Hepatocyte (in vitro differentiated cells): ENCODE measurements around the gene CBX5.

ENCODE experiments used
- CTCF ChIP-seq: fragments of 200-600 bp; sonication (generic); IDR thresholded peaks from 2 replicates; pipeline ENCODE4 v1.5.1; 2016; ENCODE audit warnings: antibody characterized with exemption, mild to moderate bottlenecking; ENCODE audit not compliant: poor library complexity
- EZH2 ChIP-seq: fragments of 200-600 bp; sonication (generic); IDR thresholded peaks from 2 replicates; pipeline ENCODE4 v1.6.1; 2016; ENCODE audit warnings: antibody characterized with exemption, mild to moderate bottlenecking, borderline replicate concordance
- EZH2phosphoT487 ChIP-seq: fragments of 200-600 bp; sonication (generic); IDR thresholded peaks from one replicate; pipeline ENCODE4 v1.6.1; 2018; ENCODE audit warnings: antibody characterized with exemption, mild to moderate bottlenecking, low read depth, moderate library complexity; ENCODE audit not compliant: unreplicated experiment, severe bottlenecking

GRCh38 chr12:54199034-54199433, 80.9 kb downstream of the CBX5 start:
- TF ChIP-seq CTCF (no peak), EZH2 (no peak), EZH2phosphoT487 (no peak)
